Activated CD8-positive, alpha-beta memory T cell treated with anti-CD3 and anti-CD28 coated beads for 24 hours (primary cell): ENCODE measurements around the gene CTNNBIP1.

ENCODE experiments used
- DNase-seq: peaks from one replicate; pipeline ENCODE4 v3.0.0-alpha.2; 2020

CTNNBIP1 gene

DNA sequence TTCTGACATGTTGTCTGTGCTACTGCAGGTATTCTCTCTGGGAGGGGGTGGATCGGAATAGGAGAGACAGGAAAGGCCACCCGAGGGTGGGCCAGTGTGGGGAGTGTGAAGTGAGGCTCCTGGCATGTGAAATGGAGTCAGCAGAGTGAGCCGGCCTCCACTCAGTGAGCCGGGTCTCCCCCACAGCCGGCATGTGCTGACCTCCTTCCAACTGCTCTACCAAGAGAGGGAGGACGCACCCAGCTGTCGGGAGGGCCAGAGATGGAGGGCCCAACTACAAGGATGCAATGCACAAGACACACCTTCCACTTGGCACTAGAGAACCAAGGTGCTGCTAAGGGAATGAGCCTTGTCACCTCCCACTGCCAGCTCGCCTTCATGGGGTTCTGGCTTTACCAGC, 58.1 kb downstream of the CTNNBIP1 start:
- DNase-seq: no peak

DNA sequence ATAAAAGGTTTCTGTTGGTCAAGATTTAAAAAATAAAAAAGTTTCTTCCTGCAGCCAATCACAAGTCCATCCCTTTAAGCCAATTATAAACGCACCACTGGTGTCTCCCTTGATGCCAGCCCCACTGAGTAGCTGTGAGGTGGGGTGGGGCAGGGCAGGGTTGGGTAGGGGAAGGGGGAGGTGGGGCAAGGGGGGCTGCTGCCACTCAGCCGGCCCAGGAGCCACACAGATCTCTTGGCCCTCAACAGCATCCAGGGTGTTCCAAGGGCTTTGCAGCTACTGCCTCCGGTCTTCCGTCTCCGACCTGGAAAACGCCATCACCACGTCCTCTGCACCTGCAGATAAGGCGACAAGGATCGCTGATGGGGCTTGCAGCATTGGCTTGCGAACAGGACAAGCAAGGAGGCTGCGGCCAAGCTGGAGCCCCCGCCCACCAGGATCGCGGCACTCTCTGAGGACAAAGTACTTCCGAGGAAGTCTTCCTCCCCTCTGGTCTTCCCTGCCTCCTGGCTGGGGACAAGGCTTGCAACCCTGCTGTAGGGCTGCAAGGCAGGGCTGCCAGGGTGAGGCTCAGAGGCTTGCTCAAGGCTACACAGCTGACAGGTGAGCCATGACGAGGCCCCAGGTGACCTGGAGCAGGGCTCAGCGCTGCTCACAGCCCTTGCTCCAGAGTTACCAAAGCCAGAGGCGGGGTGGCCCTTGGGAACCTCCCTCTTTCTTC, 59.5 kb downstream of the CTNNBIP1 start:
- DNase-seq: no peak

DNA sequence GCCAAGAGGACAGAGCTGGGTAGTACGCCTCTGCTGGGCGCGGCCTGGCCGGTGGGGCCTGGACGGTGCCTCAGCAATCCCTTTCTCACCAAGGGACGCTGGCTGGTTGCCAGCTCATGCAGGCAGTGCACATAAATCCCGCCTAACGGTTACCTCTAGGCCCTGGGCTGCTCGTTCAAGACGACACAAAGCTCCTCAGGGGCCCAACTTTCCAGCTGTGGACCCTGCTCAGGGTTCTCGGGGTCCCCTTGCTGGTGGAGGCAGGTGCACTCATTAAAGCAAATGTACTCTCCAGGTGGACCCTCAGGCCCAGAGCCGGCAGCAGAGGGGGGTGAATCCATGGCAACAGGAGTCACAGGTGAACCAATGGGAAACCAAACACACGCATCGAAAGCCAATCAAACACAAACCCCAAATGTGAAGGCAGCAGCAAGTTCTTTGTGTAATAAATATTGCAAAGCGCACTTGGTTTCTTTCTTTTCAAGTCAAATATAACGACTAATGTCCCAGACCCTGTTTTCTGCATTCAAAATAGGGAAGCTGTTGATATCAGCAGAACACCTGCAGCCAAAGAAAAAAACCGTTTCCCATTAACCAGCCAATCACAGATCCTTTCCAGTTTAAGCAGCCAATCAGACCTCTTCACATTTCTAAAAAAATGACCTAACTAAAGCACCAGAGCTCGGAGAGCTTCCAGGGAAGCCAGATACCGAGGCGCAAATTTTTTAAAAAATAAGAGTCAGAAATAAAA, 60.2 kb downstream of the CTNNBIP1 start:
- DNase-seq: no peak

DNA sequence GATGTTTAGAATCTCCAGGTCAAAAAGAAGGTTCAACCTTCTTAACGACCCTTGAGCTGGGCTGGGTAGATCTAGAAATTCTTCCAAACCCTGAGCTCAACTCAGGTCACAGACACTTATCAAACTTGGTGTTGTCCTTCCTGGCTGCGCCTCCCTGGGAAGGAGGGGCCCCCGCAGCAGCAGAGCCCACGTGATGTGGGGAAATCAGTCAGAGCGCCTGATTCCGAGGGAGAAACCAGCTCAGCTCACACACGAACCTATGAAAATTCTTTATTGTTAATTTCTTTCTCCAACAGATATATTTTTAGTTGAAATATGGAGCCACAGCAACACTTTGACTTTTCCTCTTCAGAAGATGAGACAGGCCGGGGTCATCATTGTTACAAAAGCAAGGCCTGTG, 62.0 kb downstream of the CTNNBIP1 start:
- DNase-seq: no peak

DNA sequence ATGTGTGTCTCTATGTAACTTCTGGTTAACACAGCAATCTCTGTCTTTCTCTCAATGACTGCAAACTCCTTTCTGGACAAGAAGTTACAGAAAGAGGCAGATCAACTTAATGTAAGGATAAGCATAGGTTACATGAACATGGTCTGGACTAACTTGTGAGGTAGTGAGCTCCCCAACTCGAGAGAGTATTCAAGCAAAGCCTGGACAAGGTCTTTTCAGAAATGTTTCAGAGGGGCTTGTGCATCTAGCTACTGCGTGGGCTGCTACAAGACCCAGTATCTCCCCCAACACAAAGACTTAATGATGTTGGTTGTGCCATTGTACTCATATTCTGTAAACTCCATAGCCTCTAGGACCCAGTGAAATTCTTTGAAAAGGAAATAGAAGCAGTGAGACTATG, 62.8 kb downstream of the CTNNBIP1 start:
- DNase-seq: no peak

DNA sequence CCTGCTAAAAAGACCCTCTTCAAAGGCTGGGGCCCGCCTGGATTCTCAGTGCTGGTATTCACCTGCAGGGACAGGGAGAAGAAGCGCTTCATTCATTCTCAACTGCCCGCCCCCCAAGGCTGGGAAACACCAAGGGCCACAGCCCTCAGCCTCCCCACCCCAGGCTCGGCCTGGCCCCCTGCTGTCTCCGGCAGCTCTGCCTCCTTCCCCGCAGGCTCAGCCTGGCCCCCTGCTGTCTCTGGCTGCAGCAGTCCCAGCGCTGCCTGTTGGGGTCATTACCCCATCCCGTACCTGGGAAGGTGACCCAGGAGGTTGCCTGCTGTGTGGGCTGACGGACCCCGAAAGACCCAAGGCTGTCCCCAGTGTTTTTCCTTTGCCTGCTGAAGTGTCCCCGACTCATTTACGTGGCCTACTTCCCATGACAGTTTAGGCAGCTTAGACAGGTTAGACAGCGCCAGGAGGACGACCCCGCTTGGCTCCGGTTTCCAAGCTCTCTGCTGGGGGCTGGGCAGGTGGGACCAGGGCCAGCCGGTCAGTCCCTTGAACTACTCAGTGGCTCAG, 63.4 kb downstream of the CTNNBIP1 start:
- no peak for DNase-seq

DNA sequence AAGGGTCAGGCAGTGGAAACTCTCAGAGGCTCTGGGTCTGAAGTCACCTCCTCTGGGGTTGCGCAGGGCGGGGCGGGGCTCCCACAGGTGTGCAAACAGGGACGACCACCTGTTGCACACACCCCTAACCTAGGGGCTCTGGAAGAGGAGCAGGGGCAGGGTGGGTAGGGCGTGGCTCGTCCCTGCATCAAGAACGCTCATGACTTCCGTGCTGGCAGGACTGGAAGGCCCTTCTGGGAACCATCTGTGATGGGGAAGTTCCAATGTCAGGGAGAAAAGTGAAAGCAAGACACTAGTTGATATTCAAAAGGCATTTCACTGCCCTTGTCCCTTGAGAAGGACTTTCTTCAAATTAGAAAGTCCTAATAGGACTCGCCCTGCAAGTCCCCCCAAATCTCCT, 64.2 kb downstream of the CTNNBIP1 start:
- DNase-seq: no peak

DNA sequence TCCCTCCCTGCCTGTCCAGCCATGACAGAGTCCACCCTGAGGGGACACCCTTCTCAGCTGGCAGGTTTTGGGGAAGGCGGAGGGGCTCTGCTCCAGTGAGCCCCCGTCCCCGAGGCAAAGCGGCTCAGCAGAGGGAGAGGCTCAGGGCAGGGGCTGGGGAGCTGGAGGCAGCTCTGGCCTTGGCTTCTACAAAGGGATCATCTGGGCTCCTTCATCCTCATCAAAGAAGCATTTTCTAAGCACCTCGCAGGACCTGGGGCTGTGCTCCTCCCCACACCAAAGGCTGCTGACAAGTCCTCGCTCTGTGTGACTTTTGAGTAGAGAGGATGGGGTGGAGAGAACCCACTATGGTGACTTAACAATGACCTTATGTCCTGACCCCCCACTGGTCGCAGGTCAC, 65.3 kb downstream of the CTNNBIP1 start:
- no peak for DNase-seq

DNA sequence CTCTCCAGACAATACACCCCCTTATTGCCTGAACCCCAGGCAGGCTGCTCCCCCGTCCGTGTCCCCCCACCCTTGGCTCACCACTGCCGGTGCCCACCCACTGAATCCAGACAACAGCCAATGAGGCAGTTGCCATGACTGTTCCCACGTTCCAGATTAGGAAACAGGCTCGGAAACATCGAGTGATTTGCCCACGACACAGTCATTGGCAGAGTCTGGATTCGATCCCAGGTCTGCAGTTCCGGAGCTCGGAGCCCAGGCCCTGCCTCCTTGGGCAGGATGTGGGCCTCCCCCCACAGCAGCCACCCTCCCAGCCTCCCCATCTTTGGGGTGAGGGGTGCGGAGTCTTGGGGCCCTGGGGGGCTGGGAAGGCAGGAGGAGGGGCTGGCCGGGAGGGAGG, 66.0 kb downstream of the CTNNBIP1 start:
- no peak for DNase-seq

DNA sequence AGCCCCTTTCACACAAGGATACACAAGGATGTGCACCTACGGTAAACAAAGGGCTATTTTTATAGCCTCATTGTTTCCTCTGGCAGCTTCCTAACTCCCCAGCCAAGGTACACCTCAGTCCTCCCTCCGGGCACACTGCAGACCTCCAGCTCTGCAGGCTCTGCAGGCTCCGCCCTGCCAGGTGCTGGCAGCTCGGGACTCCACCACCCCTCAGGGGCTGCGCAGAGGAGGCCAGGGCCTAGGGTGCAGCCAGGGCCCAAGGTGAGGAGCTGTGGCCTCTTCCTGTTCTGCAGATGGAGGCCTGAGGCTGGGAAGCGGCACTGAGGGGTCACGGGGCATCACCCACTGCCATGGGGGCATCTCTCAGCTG, 66.5 kb downstream of the CTNNBIP1 start:
- no peak for DNase-seq

DNA sequence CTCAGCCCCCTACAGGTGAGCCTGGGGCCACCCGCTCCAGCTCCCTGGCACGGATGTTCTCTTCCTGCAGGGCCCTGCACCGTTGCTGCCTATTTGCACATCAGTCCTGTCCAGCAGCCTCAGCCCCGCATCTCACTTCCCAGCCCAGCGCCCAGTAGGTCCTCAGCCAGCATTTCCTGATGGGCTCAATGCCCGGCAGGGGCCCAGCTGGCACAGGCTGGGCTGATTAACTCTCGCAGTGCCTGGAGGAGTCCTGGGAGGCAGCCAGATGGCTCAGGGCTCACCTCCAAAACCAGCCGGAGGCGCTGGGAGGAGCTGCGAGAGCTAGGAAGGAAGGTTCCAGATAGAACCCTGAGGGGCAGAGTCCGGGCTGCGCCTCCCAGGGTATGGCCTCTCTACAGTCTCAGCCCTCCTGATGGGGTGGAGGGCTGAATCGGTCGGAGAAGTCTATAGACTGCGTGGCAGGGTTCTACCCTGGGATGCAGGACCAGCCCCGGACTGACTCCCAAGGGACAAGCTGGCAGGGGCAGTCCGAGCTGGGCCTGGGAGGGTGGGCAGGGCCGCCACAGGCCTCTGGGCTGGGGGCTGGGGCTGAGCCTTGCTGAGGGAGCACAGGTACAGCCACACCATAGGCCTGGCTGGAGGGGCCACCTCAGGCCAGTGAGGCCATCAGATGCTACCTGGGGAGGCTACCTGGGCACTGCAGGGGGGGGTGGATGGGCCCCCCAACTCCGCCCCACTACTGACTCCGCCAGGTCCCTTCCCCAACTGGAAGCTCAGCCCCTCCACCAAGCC, 67.1 kb downstream of the CTNNBIP1 start:
- no peak for DNase-seq

DNA sequence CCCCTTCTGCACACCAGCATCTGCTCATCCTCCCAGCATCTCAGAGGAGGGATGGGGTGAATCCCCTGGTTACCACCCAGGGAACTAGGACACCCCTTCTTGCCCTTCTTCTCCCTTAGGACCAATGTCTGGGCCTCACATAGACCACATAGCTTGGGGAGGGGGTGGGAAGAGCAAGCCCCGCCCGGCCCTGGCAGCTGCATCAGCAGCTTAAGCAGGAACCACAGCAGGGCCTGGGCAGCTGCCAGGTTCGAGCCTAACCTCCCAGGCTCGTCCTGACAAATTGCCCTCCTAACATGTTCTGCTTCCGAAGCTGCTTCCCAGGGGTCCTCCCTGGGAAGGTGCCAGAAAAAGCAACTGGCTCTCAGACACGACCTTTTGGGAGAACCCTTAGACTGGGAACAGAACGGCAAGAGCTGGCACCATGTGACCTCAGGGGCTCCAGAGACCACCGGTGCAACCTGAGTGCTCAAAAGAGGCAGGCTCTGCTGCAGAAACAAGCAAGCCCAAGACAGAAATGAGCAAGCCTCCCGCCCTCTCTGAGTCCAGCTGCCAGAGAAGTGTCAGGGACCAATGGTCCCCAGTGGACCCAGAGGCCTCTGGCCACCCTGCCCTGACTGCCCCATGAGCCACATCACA, 67.9 kb downstream of the CTNNBIP1 start:
- no peak for DNase-seq

DNA sequence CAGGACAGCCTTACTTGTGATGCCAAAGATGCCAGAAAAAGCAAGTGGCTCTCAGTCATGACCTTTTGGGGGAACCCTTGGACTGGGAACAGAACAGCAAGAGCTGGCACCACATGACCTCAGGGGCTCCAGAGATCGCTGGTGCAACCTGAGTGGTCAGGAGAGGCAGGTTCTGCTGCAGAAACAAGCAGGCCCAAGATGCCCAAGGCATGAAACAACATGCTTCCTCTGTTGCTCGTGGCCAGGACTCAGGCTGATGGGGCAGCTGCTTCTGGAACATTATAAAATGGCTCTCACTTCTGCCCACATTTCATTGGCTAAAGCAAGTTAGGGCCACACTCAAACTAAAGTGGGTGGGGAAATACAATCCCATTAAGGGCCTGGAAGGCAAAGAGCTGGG, 68.6 kb downstream of the CTNNBIP1 start:
- DNase-seq: no peak

DNA sequence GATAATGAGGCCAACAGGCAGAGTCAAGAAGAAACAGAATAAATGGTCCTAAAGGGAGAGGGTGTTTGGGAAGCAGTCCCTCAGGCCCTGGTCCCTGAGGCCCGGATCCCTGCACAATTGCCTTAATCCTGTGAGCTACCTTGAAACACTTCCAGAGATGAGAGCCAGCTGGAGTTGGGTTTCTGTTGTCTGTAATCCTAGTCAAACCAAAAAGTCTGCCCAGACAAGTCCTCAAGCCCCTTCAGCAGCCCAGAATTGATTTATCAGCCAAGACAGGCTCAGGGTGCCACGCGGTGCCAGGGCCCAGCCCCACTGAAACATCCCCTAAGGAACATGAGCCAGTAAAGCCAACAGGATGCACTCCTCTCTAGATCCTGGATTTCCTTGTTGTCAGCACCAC, 69.9 kb downstream of the CTNNBIP1 start:
- DNase-seq: no peak

DNA sequence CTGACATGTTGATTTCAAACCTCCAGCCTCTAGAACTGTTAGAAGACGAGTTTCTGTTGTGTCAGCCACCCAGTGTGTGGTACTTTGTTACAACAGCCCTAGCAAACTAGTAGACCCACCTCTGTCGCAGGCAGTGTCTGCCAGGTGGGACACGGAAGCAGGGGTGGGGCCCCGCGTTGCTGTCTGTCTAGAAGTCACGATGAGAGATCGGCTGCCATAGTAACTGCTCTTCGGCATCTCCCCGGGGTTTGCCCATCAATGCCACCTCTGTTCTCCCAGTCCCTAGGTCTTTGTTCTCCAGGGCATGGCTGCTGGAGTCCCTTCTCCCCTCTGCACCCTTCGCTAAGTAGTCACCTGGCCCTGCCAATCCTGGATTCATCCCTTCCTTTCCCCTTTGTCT, 71.1 kb downstream of the CTNNBIP1 start:
- DNase-seq: no peak

DNA sequence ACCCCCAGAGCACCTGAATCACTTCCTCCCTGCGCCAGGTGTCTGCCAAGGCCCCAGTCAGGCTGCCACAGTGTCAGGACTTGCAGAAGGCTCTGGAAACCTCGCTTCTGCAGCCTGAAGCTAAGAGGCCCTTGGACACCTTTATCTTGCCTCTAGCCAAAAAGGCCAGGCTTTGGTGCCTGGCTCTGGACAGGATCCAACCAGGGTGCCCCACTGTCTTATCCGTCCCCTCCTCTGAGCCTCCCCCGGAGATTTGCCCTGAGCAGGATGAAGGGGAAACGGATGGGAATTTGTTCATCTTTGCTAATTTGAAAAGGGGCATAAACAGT, 73.5 kb downstream of the CTNNBIP1 start:
- no peak for DNase-seq

DNA sequence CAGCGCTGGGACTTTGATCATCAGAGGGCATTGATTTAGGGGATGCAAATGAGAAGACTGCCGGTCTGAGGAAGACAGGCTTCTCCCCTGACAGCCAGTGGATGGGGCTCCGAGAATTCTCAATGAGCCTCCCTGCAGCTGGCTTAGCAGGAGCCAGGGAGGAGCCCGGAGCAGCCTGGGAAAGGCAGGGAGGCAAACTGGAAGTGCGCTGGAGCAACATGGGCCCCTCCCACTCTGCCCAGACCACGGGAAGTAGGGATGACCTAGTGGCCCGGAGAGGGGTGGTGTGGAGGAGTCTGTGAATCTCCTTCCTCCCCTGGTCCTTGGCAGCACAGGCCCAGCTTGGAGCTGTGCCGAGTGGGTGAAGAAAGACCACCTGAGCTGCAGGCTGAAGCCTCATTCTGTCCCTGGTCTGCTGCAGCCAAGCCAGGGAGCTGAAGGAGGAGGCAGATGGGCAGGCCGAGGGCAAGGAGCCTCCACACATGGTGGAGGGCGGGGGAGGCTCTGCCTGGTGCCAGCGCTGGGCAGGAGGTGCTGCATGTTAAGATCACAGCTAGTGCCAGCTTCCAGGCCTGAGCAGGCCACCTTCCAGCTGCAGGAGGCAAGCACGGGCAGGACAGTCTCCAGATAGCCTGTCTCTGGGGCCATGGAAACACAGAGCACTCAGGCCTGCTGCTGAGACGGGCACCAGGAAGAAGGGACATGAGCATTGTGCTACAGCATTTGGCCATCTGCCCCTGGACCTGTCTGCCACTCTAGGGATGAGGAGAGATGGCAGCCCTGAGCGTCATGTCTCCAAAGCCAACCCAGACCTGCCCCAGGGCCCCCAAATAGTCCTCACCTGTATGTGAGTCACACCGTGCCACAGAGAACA, 74.1 kb downstream of the CTNNBIP1 start:
- DNase-seq: no peak

DNA sequence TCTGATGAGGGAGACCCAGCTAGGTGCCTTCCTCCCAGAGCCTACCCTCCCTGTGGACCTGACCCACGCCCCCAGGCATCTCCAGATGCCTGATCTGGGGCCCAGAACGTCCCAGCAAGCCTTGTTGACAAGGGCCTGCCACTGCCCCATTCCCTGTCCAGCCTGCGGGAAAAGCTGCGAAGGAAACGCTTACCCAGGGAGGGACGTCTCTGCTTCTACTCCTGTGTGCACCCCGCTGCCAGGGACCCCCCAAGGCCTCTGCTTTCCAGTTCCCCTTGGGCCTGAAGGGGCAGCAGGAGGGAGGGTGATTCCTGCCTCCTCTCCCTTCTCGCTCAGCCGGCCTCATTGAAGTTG, 74.7 kb downstream of the CTNNBIP1 start:
- no peak for DNase-seq

DNA sequence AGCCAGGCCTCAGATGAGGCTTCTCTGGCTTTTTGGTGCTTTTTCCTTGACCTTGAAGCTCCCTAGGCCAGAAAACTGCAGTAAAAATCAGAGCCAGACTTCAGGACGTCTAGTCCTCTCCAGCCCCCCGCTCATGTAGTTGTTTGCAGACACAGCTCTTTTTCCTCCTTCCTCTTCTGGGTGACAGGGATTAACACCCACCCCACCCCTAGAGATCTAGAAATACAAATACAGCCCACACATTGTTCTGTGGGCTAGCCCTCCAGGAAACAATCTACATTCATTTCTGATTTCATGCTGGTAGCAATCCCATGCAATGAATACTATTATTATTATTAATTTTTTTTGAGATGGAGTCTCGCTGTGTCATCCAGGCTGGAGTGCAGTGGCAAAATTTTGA, 76.4 kb downstream of the CTNNBIP1 start:
- no peak for DNase-seq

DNA sequence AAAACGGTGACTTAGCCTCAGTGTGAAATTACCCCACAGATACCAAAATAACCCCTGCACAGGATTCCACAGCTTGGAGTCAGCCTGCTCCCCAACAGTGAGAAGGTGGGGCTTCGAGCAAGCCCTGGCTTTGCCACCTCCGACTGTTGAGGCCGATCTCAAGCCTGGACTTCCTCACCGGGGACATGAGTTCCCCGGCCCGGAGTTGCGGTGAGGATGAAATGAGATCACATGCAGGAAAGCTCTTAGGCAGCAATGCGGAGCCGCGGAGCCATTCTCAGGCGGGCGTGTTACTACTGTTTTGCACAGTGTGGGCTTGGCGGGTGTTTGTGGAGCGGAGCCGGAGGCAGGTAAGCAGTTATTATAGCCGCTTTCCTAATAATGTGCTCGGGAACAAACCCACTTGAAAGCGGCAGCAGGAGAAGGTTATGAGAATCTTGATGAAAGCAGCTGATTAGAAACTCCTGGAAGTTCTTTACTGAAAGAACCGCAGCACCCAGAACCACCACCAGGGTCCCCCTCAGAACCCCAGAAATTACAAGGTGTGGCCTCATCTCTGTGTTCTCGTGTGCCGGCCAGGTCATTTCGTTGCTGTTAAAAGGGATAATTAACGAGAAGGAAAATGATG, 82.4 kb downstream of the CTNNBIP1 start:
- DNase-seq: no peak

DNA sequence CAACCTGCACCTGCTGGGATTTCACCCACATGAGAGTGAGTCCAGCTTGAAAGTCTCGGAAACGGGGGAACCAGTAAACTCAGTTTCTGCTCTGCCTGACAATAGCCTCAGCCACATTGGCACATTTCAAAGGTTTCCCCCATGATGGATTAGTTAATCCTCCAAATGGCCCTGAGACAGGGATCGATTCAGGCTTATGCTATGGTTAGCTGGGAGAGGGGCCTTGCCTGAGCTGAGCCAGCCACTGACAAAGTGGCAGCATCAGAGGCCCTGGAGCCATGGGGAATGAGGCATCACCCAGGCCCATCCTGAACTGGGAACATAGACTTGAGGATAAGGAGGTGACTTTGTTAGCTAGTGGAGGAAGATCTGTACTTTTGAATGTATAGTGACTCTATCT, 83.5 kb downstream of the CTNNBIP1 start:
- no peak for DNase-seq

DNA sequence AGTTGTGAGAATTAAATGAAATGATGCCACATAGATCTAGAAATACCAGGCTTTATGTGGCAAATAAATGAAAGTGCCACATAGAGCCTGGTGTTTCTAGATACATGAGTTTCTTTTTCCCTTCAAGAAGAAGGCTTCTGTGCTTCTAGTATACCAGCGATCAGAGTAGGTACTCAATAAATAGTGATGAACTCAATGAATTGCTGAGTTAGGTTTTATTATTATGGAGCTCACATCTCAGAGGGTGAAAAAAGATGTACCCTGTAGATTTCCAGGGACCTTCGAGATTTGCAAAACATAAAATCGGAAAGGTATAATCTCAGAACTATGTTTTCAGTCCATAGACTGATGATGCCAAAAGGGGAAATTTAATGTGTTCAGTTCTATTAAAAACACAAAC, 84.0 kb downstream of the CTNNBIP1 start:
- DNase-seq: no peak
